ENCODE measurements around the gene STARD6. TPM values are rescaled to one million over a fixed set of nuclear protein-coding genes. Genes with fewer than 3 reads are reported as not detected.

STARD6 gene
- total RNA-seq, result not detected
- not detected for polyA plus RNA-seq
- long read RNA-seq, donor 1, result 0 reads
- long read RNA-seq, donor 2, result 0 reads
- long read RNA-seq, donor 3, result 0 reads
- long read RNA-seq, donor 4, result 0 reads
- long read RNA-seq, donor 5, result 0 reads
- long read RNA-seq, donor 6, result 0 reads
- long read RNA-seq, donor 7, result 0 reads
- long read RNA-seq, donor 8, result 0 reads
- long read RNA-seq, donor 9, result 0 reads
- long read RNA-seq, donor 10, result 0 reads

DNA sequence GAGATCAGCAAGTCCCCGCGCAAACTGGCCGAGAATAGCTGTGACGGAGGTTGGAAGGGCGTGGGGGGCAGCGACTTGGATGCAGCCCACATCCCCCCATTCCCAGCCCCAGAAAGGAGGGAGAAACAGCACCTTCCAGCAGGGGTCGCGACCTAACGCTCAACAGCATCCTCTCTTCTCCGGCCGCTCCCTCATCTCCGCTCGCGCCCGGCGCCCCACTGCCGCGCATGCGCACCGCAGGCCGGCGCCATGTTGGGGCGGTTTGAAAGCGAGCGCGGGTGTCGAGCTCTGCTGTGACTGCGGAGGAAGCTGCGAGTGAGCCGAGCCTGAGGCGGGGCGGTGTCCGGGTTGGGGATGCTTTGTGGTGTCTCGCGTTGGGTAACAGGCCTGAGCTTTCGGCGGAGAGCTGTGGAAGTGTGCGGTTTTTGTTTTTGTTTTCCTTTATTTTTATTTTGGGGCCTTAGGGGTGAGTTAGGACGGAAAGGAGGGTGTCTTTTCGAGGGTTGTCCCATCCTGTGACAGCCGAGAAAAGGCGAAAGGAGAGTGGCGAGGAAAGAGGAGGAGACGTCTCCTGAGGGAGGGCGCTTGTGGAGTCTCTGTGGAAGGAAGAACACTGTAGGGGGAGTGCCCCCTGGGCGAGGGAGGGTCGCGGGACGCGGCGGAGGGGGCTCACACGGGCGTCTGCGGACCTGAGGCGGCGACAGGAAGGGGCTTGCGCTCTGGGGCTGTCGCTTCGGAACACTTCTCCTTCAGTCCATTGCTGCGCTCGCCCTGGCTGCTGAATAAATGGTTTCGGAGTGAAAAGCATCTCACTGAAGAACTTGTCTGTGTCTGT, at the start of gene STARD6, which contains the start of gene C18orf54:
TSS of gene STARD6 (minus strand) at position 199 of the 835 bp plus-strand sequence. CDS start 3,285 bp downstream, outside the sequence.
TSS of gene C18orf54 (plus strand) at position 247 of the 835 bp plus-strand sequence. CDS start 2,667 bp downstream, outside the sequence.
- peak; percentile 84 to 97 for DNase-seq
- intact Hi-C loops (cut with DNase I; ENCODE audit: low total_unique reads), result no loop called here
- peak within 1 kb of the TSS; percentile 22 to 77 (median 74) for H3K27ac ChIP-seq

DNA sequence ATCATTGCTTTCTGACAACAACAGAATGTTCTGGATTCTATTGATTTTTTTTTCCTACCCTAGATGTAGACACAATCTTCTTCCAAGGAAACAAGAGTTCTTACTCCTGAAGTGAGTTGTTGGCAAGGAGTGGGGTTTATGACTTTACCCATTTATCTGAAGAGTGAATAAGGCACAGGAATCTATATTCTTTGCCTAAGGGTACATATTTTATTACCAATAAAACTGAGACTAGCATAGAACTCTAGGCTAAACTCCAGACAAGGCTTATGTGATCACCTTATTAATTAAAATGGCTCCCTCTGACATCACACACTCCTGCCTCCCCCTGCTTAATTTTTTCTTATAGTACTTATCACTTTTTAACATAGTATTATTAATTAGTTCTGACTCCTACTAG, 47.6 kb upstream of the STARD6 start:
- no peak for DNase-seq
- Histone ChIP-seq H3K4me3 (no peak overlapping the region), H3K9me3 (no peaks in the 10 kb centered on the region), H3K4me1 (no peaks in the 10 kb centered on the region), H3K27me3 (no peaks in the 10 kb centered on the region), H3K27ac (no peak overlapping the region), H3K36me3 (no peaks in the 10 kb centered on the region)
- intact Hi-C loops (cut with DNase I; ENCODE audit: low total_unique reads), result no loop called here
- TF ChIP-seq POLR2A (IDR thresholded peaks at IDR 0.05) (no peak), CTCF (IDR thresholded peaks at IDR 0.05) (no peak), POLR2AphosphoS5 (IDR thresholded peaks at IDR 0.05) (no peak), EP300 (IDR thresholded peaks at IDR 0.05) (no peak)

More for the DNA sequence above, at the start of gene STARD6, which contains the start of gene C18orf54:
- no peaks in the 10 kb centered on the region for H3K9me3 ChIP-seq
- TF ChIP-seq POLR2AphosphoS5 (IDR thresholded peaks at IDR 0.05), result peak; percentile 57 to 75 (median 68)
- no peak for TF ChIP-seq POLR2A (IDR thresholded peaks at IDR 0.05)
- no peak for TF ChIP-seq CTCF (IDR thresholded peaks at IDR 0.05)
- no peak for TF ChIP-seq EP300 (IDR thresholded peaks at IDR 0.05)
- peaks cover 0 to 18% (median 15%) of the 10 kb centered on the region in 4 donors for H3K4me1 ChIP-seq
- H3K27me3 ChIP-seq, result no peaks in the 10 kb centered on the region
- 0 to 1% (median 0%) methylated on average over 42 to 62 of the region's 62 CpGs for WGBS, 5 donors
- H3K4me3 ChIP-seq, result peak within 1 kb of the TSS; percentile 60 to 97 (median 78)
- peaks cover 0 to 4% (median 0%) of the 10 kb centered on the region in 4 donors for H3K36me3 ChIP-seq

DNA sequence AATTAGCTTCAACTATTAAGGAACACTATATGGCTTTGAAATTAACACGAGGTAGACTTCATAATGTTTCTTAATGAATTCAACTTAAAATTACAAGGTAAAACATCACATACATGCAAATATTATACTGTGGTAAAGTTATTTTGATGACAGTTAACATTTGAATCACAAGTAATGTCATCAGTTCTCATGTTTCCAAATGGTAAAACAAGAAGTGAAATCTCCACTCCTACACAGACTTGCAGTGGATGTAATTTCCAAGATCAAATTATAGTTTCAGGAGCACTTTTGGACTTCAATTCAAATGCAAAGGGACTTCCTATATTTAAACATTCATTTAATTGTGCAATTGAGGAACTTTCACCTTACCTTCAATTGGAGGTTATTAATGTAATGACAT, 39.1 kb upstream of the STARD6 start:
- no peak overlapping the region for H3K27ac ChIP-seq
- WGBS, 5 donors, result 67 to 75% (median 69%) methylated on average over 1 of the region's 1 CpG
- TF ChIP-seq POLR2AphosphoS5 (IDR thresholded peaks at IDR 0.05), result no peak
- intact Hi-C loops (cut with DNase I; ENCODE audit: low total_unique reads), result no loop called here
- no peaks in the 10 kb centered on the region for H3K27me3 ChIP-seq
- no peaks in the 10 kb centered on the region for H3K4me1 ChIP-seq
- no peak overlapping the region for H3K4me3 ChIP-seq
- no peaks in the 10 kb centered on the region for H3K36me3 ChIP-seq
- no peak for DNase-seq
- no peaks in the 10 kb centered on the region for H3K9me3 ChIP-seq

- Histone ChIP-seq H3K4me3 (no peak overlapping the region), H3K4me1 (no peaks in the 10 kb centered on the region), H3K36me3 (no peaks in the 10 kb centered on the region), H3K9me3 (no peaks in the 10 kb centered on the region), H3K27me3 (no peaks in the 10 kb centered on the region), H3K27ac (no peak overlapping the region)
- intact Hi-C loops (cut with DNase I; ENCODE audit: low total_unique reads), result no loop called here
- no peak for DNase-seq
- TF ChIP-seq CTCF (IDR thresholded peaks at IDR 0.05) (no peak), POLR2A (IDR thresholded peaks at IDR 0.05) (no peak), EP300 (IDR thresholded peaks at IDR 0.05) (no peak), POLR2AphosphoS5 (IDR thresholded peaks at IDR 0.05) (no peak)
- WGBS, 5 donors, result 23 to 76% (median 48%) methylated on average over 1 of the region's 1 CpG
These were observed 36.1 kb upstream of the STARD6 start for GRCh38 chr18:54393648-54394294.
